Measurements from ENCODE around the gene ZNF324B. TPM values are rescaled to one million over a fixed set of nuclear protein-coding genes. Genes with fewer than 3 reads are reported as not detected.
"Not testable (repeated sequence)": the region's sequence is repeated elsewhere in the genome, so short reads cannot be mapped to it uniquely, and the experiment has no call there.

Gene ZNF324B
- total RNA-seq (1 to 10 TPM; 4.4 to 8.9 (median 4.9) TPM), polyA plus RNA-seq (1 to 10 TPM; 2.5 to 6.2 (median 2.9) TPM)
- long read RNA-seq, donor 1, partial matches to known transcripts = 0 of 4 reads
- long read RNA-seq, donor 1, other reads (novel, unspliced or antisense) = 2 of 4 reads
- long read RNA-seq, donor 2, transcript ZNF324B-201 (4 exons, 2,996 nt) = major isoform, 8 of 17 reads
- long read RNA-seq, donor 2, partial matches to known transcripts = 2 of 17 reads
- long read RNA-seq, donor 2, other reads (novel, unspliced or antisense) = 4 of 17 reads

DNA sequence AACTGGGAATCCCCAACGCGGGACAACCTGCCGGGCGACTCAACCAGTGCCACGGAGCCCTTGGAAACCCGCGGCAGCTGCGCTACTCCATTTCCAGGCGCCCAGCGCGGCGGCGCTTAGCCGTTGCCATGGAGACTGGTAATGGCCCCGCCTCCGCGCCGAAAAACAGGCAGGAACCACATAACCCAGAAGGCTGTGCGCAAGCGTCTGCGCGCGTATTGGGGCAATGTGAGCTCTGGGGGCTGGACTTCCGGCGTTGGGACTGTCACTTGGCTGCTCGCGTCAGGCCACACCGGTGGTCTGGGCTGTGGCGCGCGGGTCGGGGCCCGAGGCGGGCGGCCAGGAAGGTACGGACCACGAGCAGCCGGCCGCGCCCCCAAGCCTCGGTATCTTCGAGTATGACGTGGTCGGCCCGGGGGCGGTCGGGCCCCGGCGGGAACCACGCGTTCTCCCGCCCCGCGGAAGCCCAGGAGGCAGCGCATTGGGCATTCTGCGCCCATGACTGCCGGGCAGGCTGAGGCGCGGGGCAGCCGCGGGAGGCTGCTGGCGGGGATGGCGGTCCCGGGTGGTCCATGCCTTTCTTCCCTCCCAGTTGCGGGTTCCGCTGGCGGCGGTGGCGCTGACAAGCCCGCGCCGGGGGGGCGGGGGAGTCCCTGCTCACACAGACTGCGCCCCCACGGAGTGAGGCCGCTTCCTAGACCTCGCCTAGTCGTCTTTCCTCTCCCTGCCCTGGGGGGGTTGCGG, at the start of gene ZNF324B:
ZNF324B (plus strand) TSS at position 265 of the 744 bp plus-strand sequence. CDS start 2,080 bp downstream, outside the sequence.
- DNase-seq (peak; percentile 97 to 98), ATAC-seq (peak; percentile 99 to 100 (median 99))
- 0 to 1% (median 0%) methylated on average over 53 to 79 of the region's 79 CpGs for WGBS, 3 donors
- peaks cover 0 to 25% of the 10 kb centered on the region in 2 donors for H3K36me3 ChIP-seq (ENCODE audit: insufficient read depth in 1 of 2, low read depth in 1 of 2)
- no peaks in the 10 kb centered on the region for H3K9me3 ChIP-seq
- H3K27me3 ChIP-seq (ENCODE audit: insufficient read depth in 3 of 3, low read length in 2 of 3) = peaks cover 0 to 15% (median 0%) of the 10 kb centered on the region in 3 donors
- H3K4me3 ChIP-seq = peak within 1 kb of the TSS; percentile 97
- no peaks in the 10 kb centered on the region for H3K4me1 ChIP-seq
- TF ChIP-seq, protein P1, sequence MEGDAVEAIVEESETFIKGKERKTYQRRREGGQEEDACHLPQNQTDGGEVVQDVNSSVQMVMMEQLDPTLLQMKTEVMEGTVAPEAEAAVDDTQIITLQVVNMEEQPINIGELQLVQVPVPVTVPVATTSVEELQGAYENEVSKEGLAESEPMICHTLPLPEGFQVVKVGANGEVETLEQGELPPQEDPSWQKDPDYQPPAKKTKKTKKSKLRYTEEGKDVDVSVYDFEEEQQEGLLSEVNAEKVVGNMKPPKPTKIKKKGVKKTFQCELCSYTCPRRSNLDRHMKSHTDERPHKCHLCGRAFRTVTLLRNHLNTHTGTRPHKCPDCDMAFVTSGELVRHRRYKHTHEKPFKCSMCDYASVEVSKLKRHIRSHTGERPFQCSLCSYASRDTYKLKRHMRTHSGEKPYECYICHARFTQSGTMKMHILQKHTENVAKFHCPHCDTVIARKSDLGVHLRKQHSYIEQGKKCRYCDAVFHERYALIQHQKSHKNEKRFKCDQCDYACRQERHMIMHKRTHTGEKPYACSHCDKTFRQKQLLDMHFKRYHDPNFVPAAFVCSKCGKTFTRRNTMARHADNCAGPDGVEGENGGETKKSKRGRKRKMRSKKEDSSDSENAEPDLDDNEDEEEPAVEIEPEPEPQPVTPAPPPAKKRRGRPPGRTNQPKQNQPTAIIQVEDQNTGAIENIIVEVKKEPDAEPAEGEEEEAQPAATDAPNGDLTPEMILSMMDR (IDR thresholded peaks at IDR 0.05) = no peak
- intact Hi-C loops (cut with DNase I) = loop anchor here in 1 of 2 donors (1.0 to 5.0 kb wide), 2 partner anchors 43 to 124 kb away; partner anchors contain the start of genes ZNF584 and ZSCAN22
- H3K27ac ChIP-seq = peak within 1 kb of the TSS; percentile 85

DNA sequence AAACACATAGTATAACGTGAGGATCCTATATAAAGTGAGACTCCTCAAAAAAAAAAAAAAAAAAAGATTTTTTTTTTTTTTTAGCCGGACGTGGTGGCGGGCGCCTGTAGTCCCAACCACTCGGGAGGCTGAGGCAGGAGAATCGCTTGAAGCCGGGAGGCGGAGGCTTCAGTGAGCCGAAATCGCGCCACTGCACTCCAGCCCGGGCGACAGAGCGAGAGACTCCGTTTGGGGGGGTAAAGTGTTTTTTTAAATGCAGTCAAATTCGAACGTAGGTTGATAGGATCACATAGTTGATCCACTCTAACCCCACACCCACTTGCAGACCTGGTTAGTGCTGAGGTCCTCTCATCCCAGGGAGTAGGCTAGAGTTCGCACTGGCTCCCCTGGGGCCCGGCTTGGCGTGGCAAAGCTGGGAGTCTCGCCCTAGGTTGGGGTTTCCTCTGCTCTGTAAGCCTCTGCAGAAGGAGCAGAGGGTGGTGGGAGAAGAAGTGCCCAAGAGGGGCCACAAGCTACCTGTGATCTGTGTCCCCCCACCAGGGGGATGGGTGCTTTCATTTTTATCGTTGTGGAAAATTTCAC, 49.5 kb upstream of the ZNF324B start:
- WGBS, 3 donors = 22 to 31% (median 23%) methylated on average over 19 to 23 of the region's 23 CpGs
- TF ChIP-seq, protein P1 (IDR thresholded peaks at IDR 0.05) = no peak
- Histone ChIP-seq H3K27ac (no peak overlapping the region), H3K4me3 (peak overlapping the region; percentile 69), H3K36me3 (ENCODE audit: insufficient read depth in 1 of 2, low read depth in 1 of 2) (no peaks in the 10 kb centered on the region), H3K9me3 (no peaks in the 10 kb centered on the region), H3K27me3 (ENCODE audit: insufficient read depth in 3 of 3, low read length in 2 of 3) (peaks cover 0 to 9% (median 3%) of the 10 kb centered on the region in 3 donors), H3K4me1 (peaks cover 8% of the 10 kb centered on the region)
- no peak for DNase-seq
- ATAC-seq = no peak
- intact Hi-C loops (cut with DNase I) = loop anchor here in 1 of 2 donors (2.0 kb wide), 1 partner anchor 17 kb away; no protein-coding TSS in a partner anchor

DNA sequence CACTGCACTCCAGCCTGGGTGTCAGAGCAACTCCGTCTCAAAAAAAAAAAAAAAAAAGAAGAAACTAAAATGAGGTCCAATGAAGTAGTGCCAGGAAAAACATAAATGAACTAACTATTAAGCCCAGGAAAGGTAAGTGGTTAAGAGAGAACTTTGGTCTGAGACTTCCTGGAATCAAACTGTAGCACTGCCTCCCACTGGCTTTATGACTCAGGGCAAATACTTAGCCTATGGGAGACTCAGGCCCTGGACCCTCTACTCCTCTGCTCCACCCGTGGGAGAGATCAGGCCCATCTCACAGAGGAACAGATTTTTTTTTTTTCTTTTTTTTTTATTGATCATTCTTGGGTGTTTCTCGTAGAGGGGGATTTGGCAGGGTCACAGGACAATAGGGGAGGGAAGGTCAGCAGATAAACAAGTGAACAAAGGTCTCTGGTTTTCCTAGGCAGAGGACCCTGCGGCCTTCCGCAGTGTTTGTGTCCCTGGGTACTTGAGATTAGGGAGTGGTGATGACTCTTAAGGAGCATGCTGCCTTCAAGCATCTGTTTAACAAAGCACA, 47.4 kb upstream of the ZNF324B start:
- H3K9me3 ChIP-seq; ATAC-seq; DNase-seq; H3K27ac ChIP-seq; H3K36me3 ChIP-seq (ENCODE audit: insufficient read depth in 1 of 2, low read depth in 1 of 2); H3K27me3 ChIP-seq (ENCODE audit: insufficient read depth in 3 of 3, low read length in 2 of 3); intact Hi-C loops (cut with DNase I); H3K4me3 ChIP-seq: not testable (repeated sequence)
- H3K4me1 ChIP-seq = peaks cover 13% of the 10 kb centered on the region
- WGBS, 3 donors = 70 to 74% (median 72%) methylated on average over 4 to 5 of the region's 5 CpGs

DNA sequence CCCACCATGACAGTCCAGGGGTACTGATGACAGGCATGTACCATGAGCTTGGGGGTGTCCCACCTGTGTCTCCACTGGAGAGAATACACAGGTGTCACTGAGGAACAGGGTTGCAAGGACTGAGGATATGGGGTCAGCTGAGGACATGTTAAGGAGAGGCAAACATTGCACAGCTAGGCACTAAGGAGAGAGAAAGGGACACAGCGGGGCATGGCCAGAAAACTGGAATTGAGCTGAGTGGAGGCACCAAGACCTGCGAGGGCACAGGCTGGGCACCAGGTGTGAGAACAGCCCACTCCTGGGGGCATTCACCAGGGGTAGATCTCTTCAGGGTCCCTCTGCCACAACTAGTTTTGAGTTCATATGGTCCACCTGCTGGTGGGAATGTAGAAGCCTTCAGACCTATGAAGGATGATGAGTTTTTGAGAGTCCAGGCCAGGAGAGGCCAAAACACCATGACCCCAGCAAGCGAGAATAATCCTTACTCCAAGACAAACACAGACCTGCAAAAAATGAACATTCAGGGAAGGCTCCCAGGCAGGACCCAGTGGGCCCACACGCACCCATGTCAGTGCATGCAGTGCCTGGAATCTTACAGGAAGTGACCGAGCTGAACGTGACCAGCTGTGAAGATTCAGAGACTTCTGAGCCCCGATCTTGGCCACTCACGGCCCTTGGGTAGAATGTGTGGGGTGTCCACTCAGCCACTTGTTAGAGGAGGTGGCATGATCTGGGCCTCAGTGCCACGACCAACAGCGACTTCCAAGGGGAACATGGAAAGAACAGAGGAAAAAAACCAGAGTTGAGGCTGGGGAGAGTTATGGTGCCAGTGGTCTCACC, 44.4 kb upstream of the ZNF324B start:
- Histone ChIP-seq H3K9me3 (no peaks in the 10 kb centered on the region), H3K36me3 (ENCODE audit: insufficient read depth in 1 of 2, low read depth in 1 of 2) (peaks cover 0 to 6% of the 10 kb centered on the region in 2 donors), H3K27me3 (ENCODE audit: insufficient read depth in 3 of 3, low read length in 2 of 3) (no peaks in the 10 kb centered on the region), H3K27ac (peak overlapping the region; percentile 79), H3K4me3 (peak overlapping the region; percentile 86), H3K4me1 (peaks cover 11% of the 10 kb centered on the region)
- WGBS, 3 donors = 56 to 57% (median 57%) methylated on average over 9 to 10 of the region's 10 CpGs
- TF ChIP-seq, protein P1 (IDR thresholded peaks at IDR 0.05) = peak; percentile 37
- DNase-seq (no peak), ATAC-seq (no peak)
- intact Hi-C loops (cut with DNase I) = no loop called here

Measured in psoas muscle (tissue), 8 donors.